ENCODE measurements around the gene PCNX4.

PCNX4 gene

DNA sequence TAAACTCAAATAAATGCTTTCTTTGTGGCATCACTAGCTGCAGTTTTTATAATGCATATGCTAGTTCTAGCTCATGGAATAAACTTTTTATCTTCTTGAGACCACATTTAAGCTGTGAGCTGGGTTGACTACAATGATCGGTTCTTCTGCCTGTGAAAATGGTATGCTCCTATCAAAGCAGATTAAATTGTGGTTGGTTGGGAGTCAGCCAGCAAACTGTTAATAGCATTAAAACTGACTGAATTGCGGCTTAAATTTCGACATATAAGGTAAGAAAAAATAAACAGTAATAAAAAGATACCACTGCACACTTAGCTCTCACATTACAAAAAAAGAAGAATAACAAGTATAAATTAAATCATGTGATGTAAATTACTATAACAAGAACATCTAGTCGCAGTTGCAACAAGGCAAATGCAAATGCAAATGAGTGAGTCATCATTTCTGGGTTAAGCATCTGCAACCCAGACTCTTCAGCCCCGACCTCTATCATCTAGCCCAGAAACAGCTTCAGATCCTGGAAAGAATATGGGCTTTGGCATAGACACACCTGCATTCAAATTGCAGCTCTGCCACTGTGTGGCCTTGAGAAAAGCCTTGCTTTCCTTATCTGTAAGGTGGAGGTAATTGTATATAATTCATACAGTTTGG, 93.3 kb downstream of the PCNX4 start:
- TF ChIP-seq, protein P1, sequence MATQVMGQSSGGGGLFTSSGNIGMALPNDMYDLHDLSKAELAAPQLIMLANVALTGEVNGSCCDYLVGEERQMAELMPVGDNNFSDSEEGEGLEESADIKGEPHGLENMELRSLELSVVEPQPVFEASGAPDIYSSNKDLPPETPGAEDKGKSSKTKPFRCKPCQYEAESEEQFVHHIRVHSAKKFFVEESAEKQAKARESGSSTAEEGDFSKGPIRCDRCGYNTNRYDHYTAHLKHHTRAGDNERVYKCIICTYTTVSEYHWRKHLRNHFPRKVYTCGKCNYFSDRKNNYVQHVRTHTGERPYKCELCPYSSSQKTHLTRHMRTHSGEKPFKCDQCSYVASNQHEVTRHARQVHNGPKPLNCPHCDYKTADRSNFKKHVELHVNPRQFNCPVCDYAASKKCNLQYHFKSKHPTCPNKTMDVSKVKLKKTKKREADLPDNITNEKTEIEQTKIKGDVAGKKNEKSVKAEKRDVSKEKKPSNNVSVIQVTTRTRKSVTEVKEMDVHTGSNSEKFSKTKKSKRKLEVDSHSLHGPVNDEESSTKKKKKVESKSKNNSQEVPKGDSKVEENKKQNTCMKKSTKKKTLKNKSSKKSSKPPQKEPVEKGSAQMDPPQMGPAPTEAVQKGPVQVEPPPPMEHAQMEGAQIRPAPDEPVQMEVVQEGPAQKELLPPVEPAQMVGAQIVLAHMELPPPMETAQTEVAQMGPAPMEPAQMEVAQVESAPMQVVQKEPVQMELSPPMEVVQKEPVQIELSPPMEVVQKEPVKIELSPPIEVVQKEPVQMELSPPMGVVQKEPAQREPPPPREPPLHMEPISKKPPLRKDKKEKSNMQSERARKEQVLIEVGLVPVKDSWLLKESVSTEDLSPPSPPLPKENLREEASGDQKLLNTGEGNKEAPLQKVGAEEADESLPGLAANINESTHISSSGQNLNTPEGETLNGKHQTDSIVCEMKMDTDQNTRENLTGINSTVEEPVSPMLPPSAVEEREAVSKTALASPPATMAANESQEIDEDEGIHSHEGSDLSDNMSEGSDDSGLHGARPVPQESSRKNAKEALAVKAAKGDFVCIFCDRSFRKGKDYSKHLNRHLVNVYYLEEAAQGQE (IDR thresholded peaks at IDR 0.05; ENCODE audit: insufficient read depth in 1 of 2, low read depth in 2 of 2, low read length in 2 of 2): no peak
- no peak for TF ChIP-seq POLR2AphosphoS5 (IDR thresholded peaks at IDR 0.05; ENCODE audit: low read depth, low read length)
- no peak for TF ChIP-seq FOXP2 (optimal IDR thresholded peaks at IDR 0.05; ENCODE audit: borderline replicate concordance, extremely low read depth, extremely low read length, insufficient read depth)
- no peak for TF ChIP-seq SIN3A (IDR thresholded peaks at IDR 0.05; ENCODE audit: borderline replicate concordance, insufficient read depth, low read length)
- TF ChIP-seq TAF1 (IDR thresholded peaks at IDR 0.05; ENCODE audit: borderline replicate concordance, insufficient read depth, low read length): no peak

DNA sequence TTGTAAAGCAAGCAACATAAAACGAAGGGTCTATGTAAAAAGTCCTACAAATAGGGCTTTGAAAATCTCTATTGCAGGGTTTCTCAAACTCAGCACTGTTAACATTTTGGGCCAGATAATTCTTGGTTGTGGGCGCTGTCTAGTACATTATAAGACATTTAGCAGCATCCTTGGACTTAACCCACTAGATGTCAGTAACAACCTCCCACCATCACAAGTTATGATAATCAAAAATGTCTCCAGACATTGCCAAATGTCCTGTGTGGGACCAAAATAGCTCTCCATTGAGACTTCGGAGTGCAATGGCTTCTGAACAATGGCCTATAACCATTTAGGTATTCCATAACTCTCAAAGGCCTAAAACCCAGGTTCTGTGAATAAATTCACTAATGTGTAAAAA, 96.4 kb downstream of the PCNX4 start:
- no peak for TF ChIP-seq POLR2AphosphoS5 (IDR thresholded peaks at IDR 0.05; ENCODE audit: low read depth, low read length)

DNA sequence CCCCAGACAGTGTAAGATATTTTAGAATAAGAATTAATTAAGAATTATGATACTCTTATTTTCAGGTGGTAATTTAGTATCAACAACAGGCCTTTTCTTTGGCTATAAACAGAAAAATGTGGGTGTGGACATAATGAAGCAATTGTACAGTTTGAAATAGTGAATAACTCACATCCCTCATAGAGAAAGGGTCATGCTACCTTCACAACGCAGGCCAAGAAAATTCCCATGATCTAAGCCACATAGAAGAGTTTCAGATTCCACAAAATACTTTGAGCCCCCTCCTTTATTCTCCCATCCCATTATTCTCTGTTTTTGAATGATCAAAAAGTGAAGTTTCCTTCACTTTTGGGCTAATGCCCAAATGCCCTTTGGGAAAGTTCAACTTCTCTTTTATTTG, 97.0 kb downstream of the PCNX4 start:
- TF ChIP-seq FOXP2 (optimal IDR thresholded peaks at IDR 0.05; ENCODE audit: borderline replicate concordance, extremely low read depth, extremely low read length, insufficient read depth) (no peak), POLR2AphosphoS5 (IDR thresholded peaks at IDR 0.05; ENCODE audit: low read depth, low read length) (no peak)
- TF ChIP-seq, protein P1 (IDR thresholded peaks at IDR 0.05; ENCODE audit: insufficient read depth in 1 of 2, low read depth in 2 of 2, low read length in 2 of 2): no peak

DNA sequence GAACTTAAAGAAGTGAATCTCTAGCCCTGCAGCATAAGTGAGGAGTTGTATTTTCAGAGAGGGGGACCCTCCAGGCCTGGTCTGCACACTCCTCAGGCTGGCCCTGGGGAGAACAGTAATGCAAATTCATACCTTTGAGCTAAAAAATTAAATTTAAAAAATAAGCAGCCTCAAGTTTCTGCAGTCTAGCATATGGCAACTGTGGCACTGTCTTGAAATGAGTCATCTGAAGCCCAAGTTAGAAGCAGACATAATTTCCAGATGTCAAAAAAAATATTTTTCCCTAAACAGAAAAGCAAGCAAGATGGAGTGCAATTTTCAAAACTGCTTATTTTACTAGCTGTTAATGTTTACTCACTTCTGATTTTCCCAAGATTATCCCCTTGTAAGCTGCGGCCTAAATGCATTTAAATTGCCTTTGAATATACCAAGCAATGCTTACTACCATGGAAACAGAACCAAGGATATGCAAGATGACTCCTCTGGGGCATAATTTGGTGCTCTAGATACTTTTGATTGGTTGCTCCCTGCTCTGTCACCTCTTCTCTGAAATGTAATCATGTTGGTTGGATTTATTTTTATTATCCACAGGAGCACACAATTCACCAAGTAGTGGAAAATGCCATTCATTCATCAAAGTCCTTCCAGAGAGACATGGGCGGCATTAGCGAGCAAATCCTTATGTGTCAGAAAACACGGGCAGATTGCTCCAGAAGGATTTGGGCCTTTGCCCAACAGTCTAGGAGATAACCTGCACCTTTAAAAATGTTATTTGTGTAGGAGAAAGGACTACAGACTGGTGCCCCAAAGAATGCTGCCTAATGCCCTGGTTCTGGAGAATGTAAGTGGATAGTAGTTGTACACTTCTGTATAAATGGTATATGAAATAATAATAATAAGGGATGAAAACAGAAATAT, 98.5 kb downstream of the PCNX4 start:
- TF ChIP-seq FOXP2 (optimal IDR thresholded peaks at IDR 0.05; ENCODE audit: borderline replicate concordance, extremely low read depth, extremely low read length, insufficient read depth) (no peak), SIN3A (IDR thresholded peaks at IDR 0.05; ENCODE audit: borderline replicate concordance, insufficient read depth, low read length) (no peak), TAF1 (IDR thresholded peaks at IDR 0.05; ENCODE audit: borderline replicate concordance, insufficient read depth, low read length) (no peak), POLR2AphosphoS5 (IDR thresholded peaks at IDR 0.05; ENCODE audit: low read depth, low read length) (no peak)
- TF ChIP-seq, protein P1 (IDR thresholded peaks at IDR 0.05; ENCODE audit: insufficient read depth in 1 of 2, low read depth in 2 of 2, low read length in 2 of 2): no peak

DNA sequence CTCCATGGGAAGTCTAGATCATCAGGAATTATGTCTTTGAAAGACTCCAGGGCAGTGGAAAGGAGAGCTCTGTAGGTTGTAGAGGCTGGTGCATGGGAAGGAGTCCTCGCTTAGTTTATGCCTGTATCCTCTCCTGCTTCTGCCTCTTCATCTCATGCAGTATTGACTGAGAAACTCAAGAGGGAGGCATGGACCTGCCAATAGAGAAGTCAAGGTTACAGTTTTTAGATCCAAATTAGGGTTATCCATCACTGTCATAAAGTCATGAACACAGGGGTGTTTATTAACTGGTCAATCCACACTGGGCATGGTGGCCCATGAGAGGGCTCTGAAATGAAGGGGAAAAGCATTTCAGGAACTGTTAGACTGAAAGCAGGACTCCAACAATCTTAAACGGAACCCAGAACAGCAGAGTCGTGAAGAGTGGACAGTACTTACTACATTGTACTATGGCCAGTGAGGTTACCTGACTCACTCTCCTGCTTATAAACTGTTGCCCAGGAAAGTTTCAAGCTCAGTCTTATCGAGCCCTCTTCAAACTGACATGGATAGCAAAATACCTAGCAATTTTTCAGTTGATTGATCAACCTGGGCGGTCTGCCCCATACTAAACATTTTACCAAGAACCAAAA, 103.6 kb downstream of the PCNX4 start:
- no peak for TF ChIP-seq SIN3A (IDR thresholded peaks at IDR 0.05; ENCODE audit: borderline replicate concordance, insufficient read depth, low read length)
- TF ChIP-seq POLR2AphosphoS5 (IDR thresholded peaks at IDR 0.05; ENCODE audit: low read depth, low read length): no peak
- TF ChIP-seq TAF1 (IDR thresholded peaks at IDR 0.05; ENCODE audit: borderline replicate concordance, insufficient read depth, low read length): no peak
- TF ChIP-seq, protein P1 (IDR thresholded peaks at IDR 0.05; ENCODE audit: insufficient read depth in 1 of 2, low read depth in 2 of 2, low read length in 2 of 2): no peak
- no peak for TF ChIP-seq FOXP2 (optimal IDR thresholded peaks at IDR 0.05; ENCODE audit: borderline replicate concordance, extremely low read depth, extremely low read length, insufficient read depth)

All from PFSK-1 (cell line).